Fibroblast of the aortic adventitia (primary cell): ENCODE measurements around the gene CSMD2. TPM values are rescaled to one million over a fixed set of nuclear protein-coding genes. Genes with fewer than 3 reads are reported as not detected.

ENCODE experiments used
- DNase-seq: peaks from one replicate; pipeline ENCODE4 v3.0.0-alpha.2; 2010; ENCODE audit warnings: low read depth
- H3K4me3 ChIP-seq: 2 replicates; pipeline ENCODE4 v1.5.1; 2011; ENCODE audit warnings: low read depth, mild to moderate bottlenecking, control low read depth, low read length, moderate library complexity
- CTCF ChIP-seq: IDR thresholded peaks from 2 replicates; pipeline ENCODE4 v1.5.1; 2011; ENCODE audit warnings: mild to moderate bottlenecking, low read length, control low read depth, inconsistent platforms; ENCODE audit not compliant: insufficient read depth
- total RNA-seq: library from RNA; depleted of rRNA; stranded (reverse); fragments of >200 nt; gene quantifications from 2 replicates; pipeline ENCODE4 v1.2.3, GENCODE V29; 2012; ENCODE audit warnings: low replicate concordance

Gene CSMD2
- total RNA-seq, 1 donor = 6.6 TPM

- no peak overlapping the region for H3K4me3 ChIP-seq
- no peak for DNase-seq
- no peak for TF ChIP-seq CTCF
These were observed 151.9 kb downstream of the CSMD2 start for GRCh38 chr1:34013136-34013535.

- no peak overlapping the region for H3K4me3 ChIP-seq
- TF ChIP-seq CTCF = no peak
- DNase-seq = peak; percentile 27
These were observed 155.6 kb downstream of the CSMD2 start for GRCh38 chr1:34009340-34009985.

GRCh38 chr1:34007760-34008159, 157.3 kb downstream of the CSMD2 start:
- TF ChIP-seq CTCF = no peak
- H3K4me3 ChIP-seq = no peak overlapping the region
- no peak for DNase-seq

- DNase-seq = no peak
- TF ChIP-seq CTCF = no peak
- H3K4me3 ChIP-seq = no peak overlapping the region
These were observed 159.7 kb downstream of the CSMD2 start for GRCh38 chr1:34005309-34005708.

GRCh38 chr1:34002810-34003209, 162.2 kb downstream of the CSMD2 start:
- no peak overlapping the region for H3K4me3 ChIP-seq
- no peak for TF ChIP-seq CTCF
- no peak for DNase-seq

GRCh38 chr1:33997127-33998036, 167.6 kb downstream of the CSMD2 start:
- DNase-seq = peak; percentile 10
- TF ChIP-seq CTCF = no peak
- H3K4me3 ChIP-seq = no peak overlapping the region
